Panc1 (cell line): Measurements from ENCODE around the gene CNNM4.

Experiments
- CTCF ChIP-seq: fragments of 450-650 bp; IDR thresholded peaks from 2 replicates; pipeline ENCODE4 v1.5.1; 2017; ENCODE audit warnings: mild to moderate bottlenecking
- POLR2AphosphoS5 ChIP-seq: IDR thresholded peaks from 2 replicates; pipeline ENCODE4 v1.6.1; 2012; ENCODE audit warnings: mild to moderate bottlenecking, low read depth, low read length, moderate library complexity
- REST ChIP-seq, 2 experiments: IDR thresholded peaks; 2 replicates each; pipeline ENCODE4 v1.6.1; 2011 to 2012; ENCODE audit warnings: low read depth in 2 of 2, control low read depth in 1 of 2, low read length in 1 of 2, mild to moderate bottlenecking in 1 of 2, moderate library complexity in 1 of 2; ENCODE audit not compliant: insufficient read depth in 1 of 2
- SIN3A ChIP-seq: IDR thresholded peaks from 2 replicates; pipeline ENCODE4 v1.6.1; 2012; ENCODE audit warnings: low read depth, mild to moderate bottlenecking, low read length, moderate library complexity, borderline replicate concordance; ENCODE audit not compliant: insufficient read depth
- TCF7L2 ChIP-seq: IDR thresholded peaks from 2 replicates; pipeline ENCODE4 v1.6.1; 2011; ENCODE audit warnings: mild to moderate bottlenecking, low read depth, low read length, inconsistent platforms

GRCh38 chr2:96795076-96795475 lies 34.4 kb downstream of the CNNM4 start:
- TF ChIP-seq CTCF (no peak), POLR2AphosphoS5 (no peak), REST (IDR thresholded peaks at IDR 0.05; ENCODE audit: insufficient read depth in 1 of 2, low read depth in 2 of 2, low read length in 1 of 2) (no peak), SIN3A (no peak), TCF7L2 (no peak)
